K562 (cell line): ENCODE results near the gene MUC22.

Source experiments
- ASH1L ChIP-seq: fragments of 450-650 bp; IDR thresholded peaks from 2 replicates; pipeline ENCODE4 v1.6.1; 2018; ENCODE audit warnings: borderline replicate concordance, mild to moderate bottlenecking, low read depth; ENCODE audit not compliant: partially characterized antibody
- BHLHE40 ChIP-seq: IDR thresholded peaks from 2 replicates; pipeline ENCODE4 v1.6.1; 2011; ENCODE audit warnings: low read length, improper control_type of control experiment
- CBFA2T2 ChIP-seq: fragments of 450-650 bp; conservative IDR thresholded peaks from 2 replicates; pipeline ENCODE4 v1.6.1; 2017; ENCODE audit warnings: mild to moderate bottlenecking
- GABPA ChIP-seq: fragments of 200-800 bp; sonication (Bioruptor generic); conservative IDR thresholded peaks from 2 replicates; pipeline ENCODE4 v1.6.1; 2016; ENCODE audit warnings: low read depth, missing genetic modification characterization, missing compliant biosample characterization
- NONO ChIP-seq, 2 experiments: fragments of 200-400 bp in 1 of 2; fragments of 450-650 bp in 1 of 2; formaldehyde crosslinking in 1 of 2; IDR thresholded peaks; 2 replicates each; pipeline ENCODE4 v1.6.1; 2017; ENCODE audit warnings: low read depth in 2 of 2, mild to moderate bottlenecking in 2 of 2, moderate library complexity in 2 of 2, low read length in 1 of 2
- POLR2A ChIP-seq: fragments of 450-650 bp; conservative IDR thresholded peaks from 2 replicates; pipeline ENCODE4 v1.6.1; 2016
- RAD21 ChIP-seq, 2 experiments: fragments of 250-450 bp in 1 of 2; fragments of 450-650 bp in 1 of 2; sonication (Bioruptor Pico) in 1 of 2; formaldehyde crosslinking in 1 of 2; IDR thresholded peaks in 1 of 2; conservative IDR thresholded peaks in 1 of 2; 2 replicates each; pipeline versions ENCODE4 v1.4.0 to v1.8.0; 2020 to 2022; ENCODE audit warnings: mild to moderate bottlenecking in 2 of 2, moderate library complexity in 1 of 2
- YY1 ChIP-seq, 3 experiments: IDR thresholded peaks; 2 replicates each; pipeline ENCODE4 v1.6.1; 2011; ENCODE audit warnings: low read length in 2 of 3, mild to moderate bottlenecking in 2 of 3, moderate library complexity in 2 of 3, borderline replicate concordance in 1 of 3, control low read depth in 1 of 3, low read depth in 1 of 3; ENCODE audit not compliant: insufficient read depth in 3 of 3, insufficient replicate concordance in 2 of 3, control insufficient read depth in 1 of 3, insufficient read length in 1 of 3; ENCODE audit errors: extremely low read depth in 1 of 3
- ZNF143 ChIP-seq: sonication (generic); formaldehyde crosslinking; IDR thresholded peaks from 2 replicates; pipeline ENCODE4 v1.9.0; 2022; ENCODE audit warnings: mild to moderate bottlenecking, missing genetic modification reagents
- ZNF239 ChIP-seq: fragments of 250-450 bp; sonication (Bioruptor Pico); IDR thresholded peaks from 2 replicates; pipeline ENCODE4 v1.4.0; 2020; ENCODE audit warnings: mild to moderate bottlenecking
- TF ChIP-seq, protein P1 (sequence below), 3 experiments: IDR thresholded peaks in 2 of 3; conservative IDR thresholded peaks in 1 of 3; 2 replicates each; pipeline ENCODE4 v1.5.1; 2011 to 2012; ENCODE audit warnings: low read length in 3 of 3, mild to moderate bottlenecking in 3 of 3, control low read depth in 2 of 3, improper control_type of control experiment in 1 of 3, inconsistent platforms in 1 of 3, low read depth in 1 of 3, mixed read lengths in 1 of 3, moderate library complexity in 1 of 3; ENCODE audit not compliant: insufficient read depth in 2 of 3

DNA sequence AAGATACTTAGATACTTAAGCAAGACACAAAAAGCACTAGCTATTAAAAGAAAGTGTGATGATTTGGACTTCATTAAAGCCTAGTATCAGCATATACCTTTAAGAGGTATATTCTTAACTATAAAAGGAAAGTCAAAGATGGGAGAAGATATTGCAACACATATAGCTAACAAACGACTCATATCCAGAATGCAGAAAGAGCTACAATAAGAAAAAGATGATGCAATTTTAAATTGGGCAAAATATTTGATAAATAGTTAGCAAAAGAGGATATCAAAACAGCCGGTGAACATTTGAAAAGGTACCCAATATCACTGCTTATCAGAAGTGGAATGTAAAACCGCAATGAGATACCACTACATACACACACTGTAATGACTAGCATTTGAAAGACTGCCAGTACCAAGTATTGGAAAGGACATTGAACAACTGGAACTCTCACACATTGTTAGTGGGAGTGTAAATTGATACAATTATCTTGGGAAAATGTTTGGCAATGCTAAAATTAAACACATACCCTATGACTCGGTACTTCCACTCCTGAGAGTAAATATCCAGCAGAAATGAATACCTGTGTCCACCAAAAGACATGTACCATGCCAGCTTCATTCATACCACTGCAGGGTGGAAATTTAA lies 25.7 kb downstream of the MUC22 start:
- no peak for TF ChIP-seq ASH1L
- TF ChIP-seq POLR2A = no peak
- TF ChIP-seq ZNF143 (CRISPR knock-in tag) = no peak
- TF ChIP-seq CBFA2T2 = no peak
- TF ChIP-seq NONO (IDR thresholded peaks at IDR 0.05; ENCODE audit: low read depth in 2 of 2, low read length in 1 of 2) = no peak
- TF ChIP-seq, protein P1, sequence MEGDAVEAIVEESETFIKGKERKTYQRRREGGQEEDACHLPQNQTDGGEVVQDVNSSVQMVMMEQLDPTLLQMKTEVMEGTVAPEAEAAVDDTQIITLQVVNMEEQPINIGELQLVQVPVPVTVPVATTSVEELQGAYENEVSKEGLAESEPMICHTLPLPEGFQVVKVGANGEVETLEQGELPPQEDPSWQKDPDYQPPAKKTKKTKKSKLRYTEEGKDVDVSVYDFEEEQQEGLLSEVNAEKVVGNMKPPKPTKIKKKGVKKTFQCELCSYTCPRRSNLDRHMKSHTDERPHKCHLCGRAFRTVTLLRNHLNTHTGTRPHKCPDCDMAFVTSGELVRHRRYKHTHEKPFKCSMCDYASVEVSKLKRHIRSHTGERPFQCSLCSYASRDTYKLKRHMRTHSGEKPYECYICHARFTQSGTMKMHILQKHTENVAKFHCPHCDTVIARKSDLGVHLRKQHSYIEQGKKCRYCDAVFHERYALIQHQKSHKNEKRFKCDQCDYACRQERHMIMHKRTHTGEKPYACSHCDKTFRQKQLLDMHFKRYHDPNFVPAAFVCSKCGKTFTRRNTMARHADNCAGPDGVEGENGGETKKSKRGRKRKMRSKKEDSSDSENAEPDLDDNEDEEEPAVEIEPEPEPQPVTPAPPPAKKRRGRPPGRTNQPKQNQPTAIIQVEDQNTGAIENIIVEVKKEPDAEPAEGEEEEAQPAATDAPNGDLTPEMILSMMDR (IDR thresholded peaks at IDR 0.05 in 2 of 3, conservative IDR thresholded peaks at IDR 0.05 in 1 of 3; ENCODE audit: insufficient read depth in 2 of 3, low read depth in 1 of 3, low read length in 3 of 3) = no peak
- no peak for TF ChIP-seq RAD21 (CRISPR knock-in tag; conservative IDR thresholded peaks at IDR 0.05 in 1 of 2, IDR thresholded peaks at IDR 0.05 in 1 of 2)
- no peak for TF ChIP-seq YY1 (IDR thresholded peaks at IDR 0.05; ENCODE audit: borderline replicate concordance in 1 of 3, control insufficient read depth in 1 of 3, extremely low read depth in 1 of 3, insufficient read depth in 3 of 3, insufficient read length in 1 of 3, insufficient replicate concordance in 2 of 3, low read depth in 1 of 3, low read length in 2 of 3)
- TF ChIP-seq ZNF239 (CRISPR knock-in tag) = no peak
- no peak for TF ChIP-seq BHLHE40
- TF ChIP-seq GABPA (tag) = no peak
